ENCODE data around the gene ZNF674. TPM values are rescaled to one million over a fixed set of nuclear protein-coding genes. Genes with fewer than 3 reads are reported as not detected.
"Not testable (repeated sequence)": the region's sequence is repeated elsewhere in the genome, so short reads cannot be mapped to it uniquely, and the experiment has no call there.

Gene ZNF674
- total RNA-seq, 1 experiment from 2014 or later, result 4.2 TPM

DNA sequence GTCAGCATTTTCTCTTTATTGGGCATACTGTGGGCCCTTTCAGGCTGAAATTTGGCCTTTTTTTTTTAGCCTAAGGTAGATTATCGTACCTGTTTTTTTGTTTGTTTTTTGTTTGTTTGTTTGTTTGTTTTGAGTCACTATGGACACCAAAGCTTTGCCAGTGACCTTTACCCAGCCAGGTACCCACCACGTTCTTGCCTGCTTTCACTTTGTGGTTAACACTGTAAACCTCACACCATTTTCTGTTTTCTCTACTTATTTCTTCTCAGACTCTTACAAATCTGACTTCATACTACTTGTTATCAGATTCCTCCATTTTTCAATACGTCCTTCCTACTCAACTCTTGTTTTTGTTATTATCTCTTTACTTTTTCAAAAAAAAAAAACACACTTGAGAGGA, 81.5 kb downstream of the ZNF674 start:
- Histone ChIP-seq H3K4me3 (ENCODE audit: insufficient read depth, low read depth, low read length) (no peak overlapping the region), H3K36me3 (replicated peaks; ENCODE audit: control insufficient read depth, insufficient read depth, low read length) (no peaks in the 10 kb centered on the region; the same call in 1 of the 2 replicates), H3K27me3 (ENCODE audit: control insufficient read depth, insufficient read depth, low read length) (no peaks in the 10 kb centered on the region)
- no peak for DNase-seq

DNA sequence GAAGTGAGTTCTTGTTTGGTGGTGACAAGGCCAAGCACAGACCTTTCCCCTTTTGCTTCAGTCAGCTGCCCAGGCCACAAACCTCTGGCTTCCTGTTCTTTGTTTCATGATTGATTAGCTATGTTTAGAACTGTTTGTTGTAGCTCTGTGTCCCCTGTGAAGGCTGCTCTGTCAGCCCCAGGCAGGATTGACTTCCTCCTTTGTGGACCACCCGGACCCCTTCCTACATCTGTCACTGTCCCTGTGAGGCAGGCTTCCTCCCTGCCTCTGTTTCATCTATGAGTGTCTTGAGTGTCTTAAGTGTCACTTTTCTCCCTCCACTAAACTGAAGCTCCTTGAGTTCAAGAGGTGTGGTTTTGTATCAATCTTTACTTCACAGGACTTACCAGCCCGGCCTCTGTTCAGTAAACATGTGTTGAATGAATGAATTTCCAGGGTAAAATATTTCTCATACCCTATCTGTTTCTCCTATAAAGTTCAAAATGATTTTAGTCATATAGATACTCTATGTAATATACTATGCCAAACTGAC, 83.5 kb downstream of the ZNF674 start:
- Histone ChIP-seq H3K4me3 (ENCODE audit: insufficient read depth, low read depth, low read length) (no peak overlapping the region), H3K36me3 (replicated peaks; ENCODE audit: control insufficient read depth, insufficient read depth, low read length) (no peaks in the 10 kb centered on the region; the same call in 1 of the 2 replicates), H3K27me3 (ENCODE audit: control insufficient read depth, insufficient read depth, low read length) (no peaks in the 10 kb centered on the region)
- DNase-seq, result no peak

DNA sequence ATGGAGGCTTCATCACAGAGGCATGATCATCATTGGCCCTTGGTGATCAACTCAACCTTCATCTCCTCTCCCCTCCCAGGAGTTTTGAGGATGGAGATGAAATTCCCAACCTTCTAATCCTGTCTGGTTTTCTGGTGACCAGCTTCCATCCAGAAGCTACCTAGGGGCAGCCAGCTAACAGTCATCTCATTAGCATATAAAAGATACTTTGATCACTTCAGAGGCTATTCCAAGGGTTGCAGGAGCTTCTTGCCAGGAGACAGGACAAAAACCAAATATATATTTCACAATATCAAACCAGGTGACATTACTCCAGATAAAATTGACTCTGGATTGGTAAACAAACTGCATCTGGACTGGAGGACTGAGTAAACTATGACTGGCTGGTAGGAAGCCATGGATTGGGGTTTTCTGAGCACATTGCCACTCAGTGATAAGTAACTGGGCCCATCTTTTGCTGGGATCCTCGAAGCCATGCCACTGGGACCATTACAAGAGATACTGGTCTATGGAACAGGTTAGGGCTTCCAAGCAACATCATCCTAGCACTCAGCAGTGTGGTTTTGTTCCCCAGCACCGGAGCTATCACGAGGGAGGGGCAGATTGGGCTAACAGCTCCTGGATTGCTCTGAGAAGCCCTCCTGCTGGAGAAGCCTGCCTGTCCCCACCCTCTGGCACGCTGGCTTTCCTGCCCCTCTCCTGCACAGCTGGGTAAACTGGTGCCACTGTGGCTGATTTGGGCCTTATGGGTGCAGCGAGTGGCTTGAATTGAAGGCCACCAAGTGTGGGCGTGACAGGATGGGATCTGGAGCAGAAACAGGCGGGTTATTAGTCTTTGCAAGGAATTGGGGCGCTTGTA, 84.2 kb downstream of the ZNF674 start:
- DNase-seq; H3K27me3 ChIP-seq (ENCODE audit: control insufficient read depth, insufficient read depth, low read length); H3K36me3 ChIP-seq (replicated peaks; ENCODE audit: control insufficient read depth, insufficient read depth, low read length); H3K4me3 ChIP-seq (ENCODE audit: insufficient read depth, low read depth, low read length): not testable (repeated sequence)

DNA sequence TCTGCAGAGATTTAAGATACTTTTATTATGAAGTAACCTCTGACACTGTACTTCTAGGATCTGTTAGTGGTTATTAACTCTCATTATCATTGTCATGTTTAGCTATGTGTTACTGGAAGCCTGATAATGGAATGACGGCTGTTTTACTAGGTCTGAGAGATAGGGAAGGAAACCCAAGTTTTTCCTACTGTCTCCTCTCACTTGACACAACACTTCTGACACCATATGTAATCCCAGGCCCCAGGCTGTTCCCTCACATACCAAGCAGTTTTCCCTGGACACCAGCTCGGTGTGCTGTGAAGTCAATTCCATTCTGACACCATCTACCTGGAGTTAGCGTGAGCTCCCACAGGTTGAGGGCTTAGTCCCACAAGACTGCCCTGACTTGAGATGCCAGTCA, 85.6 kb downstream of the ZNF674 start:
- no peak overlapping the region for H3K4me3 ChIP-seq (ENCODE audit: insufficient read depth, low read depth, low read length)
- no peaks in the 10 kb centered on the region; the same call in 1 of the 2 replicates for H3K36me3 ChIP-seq (replicated peaks; ENCODE audit: control insufficient read depth, insufficient read depth, low read length)
- no peaks in the 10 kb centered on the region for H3K27me3 ChIP-seq (ENCODE audit: control insufficient read depth, insufficient read depth, low read length)
- DNase-seq, result no peak

DNA sequence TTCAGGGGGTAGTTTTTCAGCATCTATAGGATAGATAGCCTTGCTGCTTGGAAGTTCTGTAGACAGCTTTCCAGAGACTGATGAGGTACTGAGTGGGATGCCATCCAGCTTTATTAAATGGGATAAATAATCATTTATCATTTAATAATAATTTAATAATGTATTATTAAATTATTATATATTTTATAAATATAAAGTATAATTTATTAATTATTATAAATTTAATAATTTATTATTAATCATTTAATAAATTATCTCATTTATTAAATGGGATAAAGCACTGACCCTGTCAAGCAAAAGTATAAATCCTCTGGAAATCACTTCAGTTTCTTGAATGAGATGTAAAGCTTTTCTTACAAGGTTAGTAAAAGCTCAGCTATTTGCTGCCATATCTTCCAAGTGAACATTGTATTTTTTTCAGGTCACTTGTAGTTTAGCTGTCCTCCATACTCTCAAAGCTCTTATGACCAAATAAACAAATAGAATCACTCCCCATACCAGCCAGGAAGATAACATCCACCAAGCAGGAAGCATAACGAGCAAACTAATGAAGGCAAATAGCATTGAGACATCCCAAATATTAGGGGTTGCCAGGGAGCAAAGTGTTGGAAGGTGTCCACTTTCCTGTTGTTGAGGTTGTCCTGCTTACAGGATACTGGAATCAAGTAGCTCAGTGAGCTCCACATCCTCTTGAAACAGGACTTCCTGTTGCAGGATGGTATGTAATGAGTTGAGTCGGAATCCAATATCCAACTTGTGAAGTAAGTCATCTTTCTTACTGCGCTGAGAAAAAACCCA, 88.9 kb downstream of the ZNF674 start:
- Histone ChIP-seq H3K4me3 (ENCODE audit: insufficient read depth, low read depth, low read length) (no peak overlapping the region), H3K36me3 (replicated peaks; ENCODE audit: control insufficient read depth, insufficient read depth, low read length) (no peaks in the 10 kb centered on the region; the same call in none of the 2 replicates), H3K27me3 (ENCODE audit: control insufficient read depth, insufficient read depth, low read length) (no peaks in the 10 kb centered on the region)
- no peak for DNase-seq

Other genes starting within 250 kb of the ZNF674 start
- gene CHST7, start 28.3 kb upstream of the ZNF674 start, total RNA-seq (2014; rRNA removed; shearing (Covaris generic)), result 47.2 and 55.7 TPM in 2 replicates
- 31.1 and 38.6 TPM in 2 replicates for gene SLC9A7, start 213.7 kb upstream of the ZNF674 start, total RNA-seq (2014; rRNA removed; shearing (Covaris generic))

Measured in H7 (cell line).